ENCODE measurements around the gene TTC24. TPM values are rescaled to one million over a fixed set of nuclear protein-coding genes. Genes with fewer than 3 reads are reported as not detected.

TTC24 gene
- total and polyA plus RNA-seq, 12 donors = 0.20 TPM; not detected in 11

DNA sequence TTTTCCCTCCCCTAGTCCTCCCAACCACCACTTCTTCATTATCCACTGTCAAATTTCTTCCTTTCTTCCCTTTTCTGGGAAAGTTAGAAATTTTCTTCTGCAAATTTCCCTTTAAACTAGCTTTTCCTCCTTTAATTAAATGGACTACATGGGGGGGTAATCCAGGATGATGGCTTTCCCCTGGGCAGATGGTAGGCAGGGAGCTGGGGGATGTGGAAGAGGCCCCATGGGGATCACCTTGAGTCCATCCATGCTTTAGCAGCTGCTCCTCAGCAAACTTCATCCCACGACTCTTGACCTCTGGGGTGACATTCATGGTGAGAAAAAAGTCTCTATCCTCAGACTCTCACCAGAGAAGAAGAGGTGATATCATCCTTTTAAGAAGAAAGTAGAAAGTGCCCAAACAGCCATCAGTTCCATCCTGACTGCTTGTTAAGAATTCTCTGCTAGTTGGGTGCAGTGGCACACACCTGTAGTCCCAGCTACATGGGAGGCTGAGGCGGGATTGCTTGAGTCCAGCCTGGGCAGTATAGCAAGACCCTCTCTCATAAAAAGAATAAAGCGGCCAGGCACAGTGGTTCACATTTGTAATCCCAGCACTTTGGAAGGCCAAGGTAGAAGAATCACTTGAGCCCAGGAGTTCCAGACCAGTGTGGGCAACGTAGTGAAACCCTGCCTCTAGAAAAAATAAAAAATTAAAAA, 19.4 kb downstream of the TTC24 start:
- Histone ChIP-seq H3K27me3 (no peaks in the 10 kb centered on the region), H3K36me3 (replicated peaks in 1 of 2) (peaks cover 0 to 42% of the 10 kb centered on the region in 2 donors), H3K9me3 (replicated peaks in 1 of 3) (no peaks in the 10 kb centered on the region), H3K4me3 (no peak overlapping the region), H3K27ac (no peak overlapping the region), H3K4me1 (replicated peaks in 1 of 2) (peaks cover 6 to 16% of the 10 kb centered on the region in 2 donors)
- no peak for DNase-seq
- WGBS, 4 donors = 93 to 99% (median 95%) methylated on average over 3 to 4 of the region's 4 CpGs
- intact Hi-C loops (cut with DNase I) = loop anchor here in 1 of 2 donors (5.0 kb wide), 1 partner anchor 147 kb away; no protein-coding TSS in a partner anchor
- TF ChIP-seq, protein P1, sequence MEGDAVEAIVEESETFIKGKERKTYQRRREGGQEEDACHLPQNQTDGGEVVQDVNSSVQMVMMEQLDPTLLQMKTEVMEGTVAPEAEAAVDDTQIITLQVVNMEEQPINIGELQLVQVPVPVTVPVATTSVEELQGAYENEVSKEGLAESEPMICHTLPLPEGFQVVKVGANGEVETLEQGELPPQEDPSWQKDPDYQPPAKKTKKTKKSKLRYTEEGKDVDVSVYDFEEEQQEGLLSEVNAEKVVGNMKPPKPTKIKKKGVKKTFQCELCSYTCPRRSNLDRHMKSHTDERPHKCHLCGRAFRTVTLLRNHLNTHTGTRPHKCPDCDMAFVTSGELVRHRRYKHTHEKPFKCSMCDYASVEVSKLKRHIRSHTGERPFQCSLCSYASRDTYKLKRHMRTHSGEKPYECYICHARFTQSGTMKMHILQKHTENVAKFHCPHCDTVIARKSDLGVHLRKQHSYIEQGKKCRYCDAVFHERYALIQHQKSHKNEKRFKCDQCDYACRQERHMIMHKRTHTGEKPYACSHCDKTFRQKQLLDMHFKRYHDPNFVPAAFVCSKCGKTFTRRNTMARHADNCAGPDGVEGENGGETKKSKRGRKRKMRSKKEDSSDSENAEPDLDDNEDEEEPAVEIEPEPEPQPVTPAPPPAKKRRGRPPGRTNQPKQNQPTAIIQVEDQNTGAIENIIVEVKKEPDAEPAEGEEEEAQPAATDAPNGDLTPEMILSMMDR (IDR thresholded peaks at IDR 0.05) = no peak
- no peak for TF ChIP-seq POLR2A (IDR thresholded peaks at IDR 0.05)

GRCh38 chr1:156599811-156600210, 20.3 kb downstream of the TTC24 start:
- DNase-seq = no peak
- no peak overlapping the region for H3K27ac ChIP-seq
- H3K36me3 ChIP-seq (replicated peaks in 1 of 2) = peaks cover 0 to 36% of the 10 kb centered on the region in 2 donors
- no peaks in the 10 kb centered on the region for H3K27me3 ChIP-seq
- H3K4me1 ChIP-seq (replicated peaks in 1 of 2) = peaks cover 6 to 16% of the 10 kb centered on the region in 2 donors
- TF ChIP-seq POLR2A (IDR thresholded peaks at IDR 0.05) = no peak
- TF ChIP-seq, protein P1 (IDR thresholded peaks at IDR 0.05) = peak in 2 of 6 experiments; percentile 6 to 8
- WGBS, 4 donors = 69 to 91% (median 79%) methylated on average over 3 of the region's 3 CpGs
- H3K4me3 ChIP-seq = no peak overlapping the region
- intact Hi-C loops (cut with DNase I) = loop anchor here in 1 of 2 donors (5.0 kb wide), 1 partner anchor 148 kb away; no protein-coding TSS in a partner anchor
- H3K9me3 ChIP-seq (replicated peaks in 1 of 3) = no peaks in the 10 kb centered on the region

- H3K27ac ChIP-seq = peak overlapping the region in 2 of 5 donors; percentile 73 to 74
- TF ChIP-seq, protein P1 (IDR thresholded peaks at IDR 0.05) = no peak
- no peak for TF ChIP-seq POLR2A (IDR thresholded peaks at IDR 0.05)
- peaks cover 6 to 16% of the 10 kb centered on the region in 2 donors for H3K4me1 ChIP-seq (replicated peaks in 1 of 2)
- no peaks in the 10 kb centered on the region for H3K9me3 ChIP-seq (replicated peaks in 1 of 3)
- H3K36me3 ChIP-seq (replicated peaks in 1 of 2) = peaks cover 0 to 27% of the 10 kb centered on the region in 2 donors
- no peaks in the 10 kb centered on the region for H3K27me3 ChIP-seq
- H3K4me3 ChIP-seq = peak overlapping the region; percentile 11 to 64 (median 35)
- intact Hi-C loops (cut with DNase I) = no loop called here
- no peak for DNase-seq
- WGBS, 4 donors = 1 to 3% (median 2%) methylated on average over 13 of the region's 13 CpGs
Observed at GRCh38 chr1:156600733-156601121, 21.2 kb downstream of the TTC24 start.

GRCh38 chr1:156601122-156601830, 21.8 kb downstream of the TTC24 start, which contains the start of gene GPATCH4:
Gene GPATCH4 (minus strand): TSS chr1:156601479.
- intact Hi-C loops (cut with DNase I) = no loop called here

More at GRCh38 chr1:156601122-156601830, 21.8 kb downstream of the TTC24 start, which contains the start of gene GPATCH4:
- H3K9me3 ChIP-seq (replicated peaks in 1 of 3) = no peaks in the 10 kb centered on the region
- peak within 1 kb of the TSS; percentile 11 to 64 (median 35) for H3K4me3 ChIP-seq
- H3K27ac ChIP-seq = peak within 1 kb of the TSS in 4 of 5 donors; percentile 45 to 74 (median 66)
- H3K27me3 ChIP-seq = no peaks in the 10 kb centered on the region
- peak; percentile 76 to 92 (median 88) for DNase-seq
- peaks cover 0 to 22% of the 10 kb centered on the region in 2 donors for H3K36me3 ChIP-seq (replicated peaks in 1 of 2)
- TF ChIP-seq, protein P1 (IDR thresholded peaks at IDR 0.05) = no peak
- TF ChIP-seq POLR2A (IDR thresholded peaks at IDR 0.05) = peak in 1 of 2 donors; percentile 27
- 0 to 1% (median 0%) methylated on average over 5 to 35 of the region's 35 CpGs for WGBS, 4 donors
- H3K4me1 ChIP-seq (replicated peaks in 1 of 2) = peaks cover 6 to 16% of the 10 kb centered on the region in 2 donors
